Upper lobe of left lung (tissue), 6 donors: ENCODE results near the gene SLC25A34. TPM values are rescaled to one million over a fixed set of nuclear protein-coding genes. Genes with fewer than 3 reads are reported as not detected.

Experiments used
- ATAC-seq, 2 donors: fragments of 200-7000 bp; cut with Tn5 transposase; one replicate each; pipeline ENCODE4 v1.9.1; 2022; ENCODE audit warnings: mild to moderate bottlenecking in 2 of 2, moderate library complexity in 2 of 2; ENCODE audit not compliant: low FRiP score in 2 of 2
- DNase-seq, 2 donors: peaks; one replicate each; pipeline ENCODE4 v3.0.0-alpha.2; 2019 to 2020
- H3K27ac ChIP-seq, 4 donors: fragments of 200-600 bp; sonication (generic); one replicate each; pipeline ENCODE4 v1.5.1; 2016 to 2019
- H3K27me3 ChIP-seq, 4 donors: fragments of 200-600 bp; sonication (generic); one replicate each; pipeline ENCODE4 v1.5.1; 2017 to 2019
- H3K36me3 ChIP-seq, 4 donors: fragments of 200-600 bp; sonication (generic); one replicate each; pipeline ENCODE4 v1.5.1; 2016 to 2019
- H3K4me1 ChIP-seq, 4 donors: fragments of 200-600 bp; sonication (generic); one replicate each; pipeline ENCODE4 v1.5.1; 2018 to 2019
- H3K4me3 ChIP-seq, 4 donors: fragments of 200-600 bp; sonication (generic); one replicate each; pipeline ENCODE4 v1.5.1; 2017 to 2019; ENCODE audit warnings: mild to moderate bottlenecking in 2 of 4, moderate library complexity in 1 of 4
- H3K9me3 ChIP-seq, 4 donors: fragments of 200-600 bp; sonication (generic); one replicate each; pipeline ENCODE4 v1.5.1; 2018 to 2019
- EP300 ChIP-seq, 4 donors: sonication (generic); formaldehyde crosslinking; IDR thresholded peaks; one replicate each; pipeline ENCODE4 v1.5.1; 2017; ENCODE audit warnings: antibody characterized with exemption in 4 of 4, control low read depth in 2 of 4
- POLR2A ChIP-seq, 4 donors: fragments of 450-650 bp; IDR thresholded peaks; one replicate each; pipeline ENCODE4 v1.5.1; 2016 to 2017; ENCODE audit warnings: antibody characterized with exemption in 4 of 4, mild to moderate bottlenecking in 2 of 4
- POLR2AphosphoS5 ChIP-seq, 2 donors: sonication (generic); formaldehyde crosslinking; IDR thresholded peaks; one replicate each; pipeline ENCODE4 v1.5.1; 2017; ENCODE audit warnings: antibody characterized with exemption in 2 of 2
- WGBS, 2 donors: methylation state at CpG; one replicate each; pipeline ENCODE4 v1.1.5; 2017 to 2018; 5-methylcytosine and 5-hydroxymethylcytosine counted together
- total RNA-seq, 6 donors: library from RNA; depleted of rRNA in 4 of 6; stranded (reverse); fragments of >200 nt in 4 of 6; gene quantifications; one replicate each; pipeline versions ENCODE4 v1.1.0 to v1.2.1, GENCODE V29; 2016 to 2021
- TF ChIP-seq, protein P1 (sequence below), 6 experiments: fragments of 450-650 bp in 4 of 6; fragments of 200-600 bp in 2 of 6; sonication (generic) in 2 of 6; IDR thresholded peaks; one replicate each; pipeline ENCODE4 v1.5.1; 2016 to 2019; ENCODE audit warnings: antibody characterized with exemption in 6 of 6
- donor health status: DM: no; HTN: no; CAD: no; lungs with moderate emphysema.
- donor health status: DM: no; HTN: yes; CAD: no; lungs with severe emphysema.

Gene SLC25A34
- total RNA-seq, 6 donors from 2014 or later: 1.5 to 12.1 (median 4.3) TPM

- Histone ChIP-seq H3K27me3 (no peaks in the 10 kb centered on the region), H3K4me1 (peaks cover 18 to 36% (median 27%) of the 10 kb centered on the region in 4 donors), H3K36me3 (peaks cover 38 to 69% (median 61%) of the 10 kb centered on the region in 4 donors), H3K27ac (no peak overlapping the region), H3K9me3 (no peaks in the 10 kb centered on the region), H3K4me3 (no peak overlapping the region)
- no peak for ATAC-seq
- 83 to 91% methylated on average over 1 to 7 of the region's 11 CpGs for WGBS, 2 donors
- DNase-seq: no peak
- TF ChIP-seq EP300 (IDR thresholded peaks at IDR 0.05) (no peak), POLR2AphosphoS5 (IDR thresholded peaks at IDR 0.05) (no peak)
These were observed 2.8 kb upstream of the SLC25A34 start for GRCh38 chr1:15733218-15733725.

DNA sequence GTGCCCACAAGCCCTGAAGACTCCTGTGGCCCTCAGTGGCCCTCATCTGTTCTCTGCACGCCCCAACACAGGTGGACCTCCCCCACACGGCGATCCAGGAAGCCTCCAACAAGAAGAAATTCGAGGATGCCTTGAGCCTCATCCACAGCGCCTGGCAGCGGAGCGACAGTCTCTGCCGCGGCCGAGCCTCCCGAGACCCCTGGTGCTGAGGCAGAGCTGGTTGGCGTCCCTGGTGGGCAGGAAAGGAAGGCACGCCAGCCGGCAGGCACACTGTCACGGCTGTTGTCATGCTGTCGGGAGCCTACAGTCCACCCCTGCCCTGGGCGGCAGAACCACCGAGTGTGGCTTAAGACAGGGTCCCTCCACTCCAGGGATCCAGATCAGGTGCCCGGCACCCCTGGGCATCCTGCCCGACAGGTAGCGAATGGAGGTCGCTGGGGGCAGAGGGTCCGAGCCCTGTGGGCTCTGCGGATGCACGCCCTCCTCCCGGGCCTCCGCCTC is 2.3 kb upstream of the SLC25A34 start:
- TF ChIP-seq POLR2A (IDR thresholded peaks at IDR 0.05) (no peak), EP300 (IDR thresholded peaks at IDR 0.05) (no peak), POLR2AphosphoS5 (IDR thresholded peaks at IDR 0.05) (no peak)
- TF ChIP-seq, protein P1, sequence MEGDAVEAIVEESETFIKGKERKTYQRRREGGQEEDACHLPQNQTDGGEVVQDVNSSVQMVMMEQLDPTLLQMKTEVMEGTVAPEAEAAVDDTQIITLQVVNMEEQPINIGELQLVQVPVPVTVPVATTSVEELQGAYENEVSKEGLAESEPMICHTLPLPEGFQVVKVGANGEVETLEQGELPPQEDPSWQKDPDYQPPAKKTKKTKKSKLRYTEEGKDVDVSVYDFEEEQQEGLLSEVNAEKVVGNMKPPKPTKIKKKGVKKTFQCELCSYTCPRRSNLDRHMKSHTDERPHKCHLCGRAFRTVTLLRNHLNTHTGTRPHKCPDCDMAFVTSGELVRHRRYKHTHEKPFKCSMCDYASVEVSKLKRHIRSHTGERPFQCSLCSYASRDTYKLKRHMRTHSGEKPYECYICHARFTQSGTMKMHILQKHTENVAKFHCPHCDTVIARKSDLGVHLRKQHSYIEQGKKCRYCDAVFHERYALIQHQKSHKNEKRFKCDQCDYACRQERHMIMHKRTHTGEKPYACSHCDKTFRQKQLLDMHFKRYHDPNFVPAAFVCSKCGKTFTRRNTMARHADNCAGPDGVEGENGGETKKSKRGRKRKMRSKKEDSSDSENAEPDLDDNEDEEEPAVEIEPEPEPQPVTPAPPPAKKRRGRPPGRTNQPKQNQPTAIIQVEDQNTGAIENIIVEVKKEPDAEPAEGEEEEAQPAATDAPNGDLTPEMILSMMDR (IDR thresholded peaks at IDR 0.05): no peak
- peaks cover 18 to 36% (median 27%) of the 10 kb centered on the region in 4 donors for H3K4me1 ChIP-seq
- peaks cover 35 to 64% (median 56%) of the 10 kb centered on the region in 4 donors for H3K36me3 ChIP-seq
- no peaks in the 10 kb centered on the region for H3K9me3 ChIP-seq
- DNase-seq (peak in 1 of 2 donors; percentile 80), ATAC-seq (no peak)
- no peak overlapping the region for H3K27ac ChIP-seq
- H3K27me3 ChIP-seq: no peaks in the 10 kb centered on the region
- no peak overlapping the region for H3K4me3 ChIP-seq
- WGBS, 2 donors: 95% methylated on average over 20 of the region's 27 CpGs; no CpG with 5 or more reads in 1 of the 2 donors

DNA sequence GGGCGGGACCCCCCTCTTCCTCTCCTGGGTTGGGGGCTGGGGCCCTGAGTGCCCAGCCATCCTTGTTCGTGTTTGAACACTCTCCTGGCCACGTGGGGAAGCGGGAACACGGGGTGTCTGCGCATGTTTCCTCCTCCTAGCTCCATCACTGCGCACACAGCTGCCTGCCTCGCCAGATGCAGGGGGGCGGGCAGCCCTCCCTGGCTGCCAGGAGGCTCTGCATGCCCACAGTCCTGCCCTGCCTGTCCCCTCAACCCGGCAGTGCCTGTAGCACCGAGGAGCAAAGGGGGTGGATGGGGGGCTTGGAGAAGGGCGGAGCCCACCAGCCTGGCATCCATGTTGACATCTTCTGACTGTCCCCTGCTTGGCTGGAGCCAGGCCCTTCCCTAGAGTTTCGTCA is 1.8 kb upstream of the SLC25A34 start:
- Histone ChIP-seq H3K4me1 (peaks cover 18 to 36% (median 27%) of the 10 kb centered on the region in 4 donors), H3K36me3 (peaks cover 31 to 60% (median 51%) of the 10 kb centered on the region in 4 donors), H3K27me3 (no peaks in the 10 kb centered on the region), H3K9me3 (no peaks in the 10 kb centered on the region), H3K27ac (peak overlapping the region in 1 of 4 donors; percentile 72), H3K4me3 (no peak overlapping the region)
- no peak for ATAC-seq
- DNase-seq: peak in 1 of 2 donors; percentile 67
- WGBS, 2 donors: 85 to 87% methylated on average over 9 to 11 of the region's 13 CpGs
- TF ChIP-seq POLR2AphosphoS5 (IDR thresholded peaks at IDR 0.05): no peak
- TF ChIP-seq, protein P1 (IDR thresholded peaks at IDR 0.05): no peak
- no peak for TF ChIP-seq EP300 (IDR thresholded peaks at IDR 0.05)
- TF ChIP-seq POLR2A (IDR thresholded peaks at IDR 0.05): no peak

DNA sequence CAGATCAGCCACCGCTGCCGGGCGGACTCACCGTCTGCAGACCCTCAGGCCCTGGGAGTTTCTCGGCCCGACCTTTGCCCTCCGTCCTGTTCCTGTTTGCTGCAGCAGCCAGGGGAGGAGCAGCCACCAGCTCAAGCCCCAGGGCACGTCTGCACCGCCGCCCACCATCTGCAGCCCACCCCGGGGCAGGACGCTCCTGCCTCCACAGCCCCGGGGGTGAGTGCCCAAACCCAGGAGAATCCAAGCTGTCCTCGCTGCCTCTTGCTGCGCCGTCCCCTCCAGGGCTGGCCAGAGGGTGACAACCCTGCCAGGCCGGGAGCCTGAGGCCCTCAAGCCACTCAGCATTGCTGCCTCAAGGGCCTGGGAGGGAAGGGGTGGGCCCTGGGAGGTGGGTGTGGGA is 1.2 kb upstream of the SLC25A34 start:
- Histone ChIP-seq H3K4me3 (no peak overlapping the region), H3K36me3 (peaks cover 29 to 54% (median 46%) of the 10 kb centered on the region in 4 donors), H3K27me3 (no peaks in the 10 kb centered on the region), H3K9me3 (no peaks in the 10 kb centered on the region), H3K4me1 (peaks cover 18 to 36% (median 27%) of the 10 kb centered on the region in 4 donors), H3K27ac (peak overlapping the region in 3 of 4 donors; percentile 72 to 81 (median 76))
- DNase-seq: peak; percentile 48 to 77
- TF ChIP-seq POLR2AphosphoS5 (IDR thresholded peaks at IDR 0.05) (no peak), EP300 (IDR thresholded peaks at IDR 0.05) (no peak), POLR2A (IDR thresholded peaks at IDR 0.05) (no peak)
- TF ChIP-seq, protein P1 (IDR thresholded peaks at IDR 0.05): no peak
- 73 to 86% methylated on average over 4 to 16 of the region's 17 CpGs for WGBS, 2 donors
- peak in 1 of 2 donors; percentile 17 for ATAC-seq

DNA sequence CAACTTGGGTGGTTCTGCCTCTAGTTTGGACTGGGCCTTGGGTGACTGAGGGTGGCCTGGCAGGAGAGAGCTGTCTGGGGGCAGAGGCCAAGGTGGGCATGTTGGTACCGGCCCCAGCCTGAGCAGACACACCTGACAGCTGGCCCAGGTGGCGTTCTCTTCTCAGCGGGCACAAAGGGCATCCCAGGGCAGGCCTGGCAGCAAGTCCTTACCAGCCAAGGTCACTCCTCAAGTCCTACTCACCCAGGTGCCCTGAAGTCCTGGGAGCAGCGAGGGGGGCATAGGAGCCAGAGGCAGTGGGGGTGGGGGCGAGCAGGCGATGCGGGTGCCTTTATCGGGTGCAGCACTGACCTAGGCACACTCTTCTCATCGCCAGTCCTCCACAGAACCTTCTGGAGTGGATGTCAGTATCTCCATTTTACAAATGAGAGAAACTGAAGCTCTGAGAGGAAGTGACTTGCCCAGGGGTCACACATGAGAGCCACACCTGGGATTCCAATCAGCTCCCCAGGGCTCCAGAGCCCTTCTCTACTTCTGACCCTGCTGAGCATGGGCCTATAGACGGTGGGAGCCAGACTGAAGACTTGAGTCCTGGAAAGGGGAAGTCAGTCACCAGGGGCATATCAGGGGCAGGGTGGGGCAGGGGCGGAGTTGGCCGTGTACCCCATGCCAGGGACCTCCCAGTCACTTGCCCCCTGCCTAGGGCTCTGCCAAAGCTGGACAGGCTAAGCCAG is 587 bp upstream of the SLC25A34 start:
- H3K9me3 ChIP-seq: no peaks in the 10 kb centered on the region
- 70 to 83% methylated on average over 7 to 11 of the region's 12 CpGs for WGBS, 2 donors
- TF ChIP-seq POLR2A (IDR thresholded peaks at IDR 0.05): no peak
- TF ChIP-seq POLR2AphosphoS5 (IDR thresholded peaks at IDR 0.05): no peak
- TF ChIP-seq, protein P1 (IDR thresholded peaks at IDR 0.05): no peak
- TF ChIP-seq EP300 (IDR thresholded peaks at IDR 0.05): no peak
- ATAC-seq (peak in 1 of 2 donors; percentile 9), DNase-seq (peak in 1 of 2 donors; percentile 45)
- H3K36me3 ChIP-seq: peaks cover 24 to 49% (median 41%) of the 10 kb centered on the region in 4 donors
- H3K4me3 ChIP-seq: no peak overlapping the region
- H3K4me1 ChIP-seq: peaks cover 18 to 36% (median 27%) of the 10 kb centered on the region in 4 donors
- peak overlapping the region; percentile 7 to 81 (median 74) for H3K27ac ChIP-seq
- no peaks in the 10 kb centered on the region for H3K27me3 ChIP-seq
